ENCODE measurements around the gene MAPK7. TPM values are rescaled to one million over a fixed set of nuclear protein-coding genes. Genes with fewer than 3 reads are reported as not detected.

MAPK7 gene
- total and polyA plus RNA-seq, 2 of the 8 experiments (the other 6 are each of a cell fraction or from before 2014, with no cell fraction given) = 15.2 to 28.1 TPM

DNA sequence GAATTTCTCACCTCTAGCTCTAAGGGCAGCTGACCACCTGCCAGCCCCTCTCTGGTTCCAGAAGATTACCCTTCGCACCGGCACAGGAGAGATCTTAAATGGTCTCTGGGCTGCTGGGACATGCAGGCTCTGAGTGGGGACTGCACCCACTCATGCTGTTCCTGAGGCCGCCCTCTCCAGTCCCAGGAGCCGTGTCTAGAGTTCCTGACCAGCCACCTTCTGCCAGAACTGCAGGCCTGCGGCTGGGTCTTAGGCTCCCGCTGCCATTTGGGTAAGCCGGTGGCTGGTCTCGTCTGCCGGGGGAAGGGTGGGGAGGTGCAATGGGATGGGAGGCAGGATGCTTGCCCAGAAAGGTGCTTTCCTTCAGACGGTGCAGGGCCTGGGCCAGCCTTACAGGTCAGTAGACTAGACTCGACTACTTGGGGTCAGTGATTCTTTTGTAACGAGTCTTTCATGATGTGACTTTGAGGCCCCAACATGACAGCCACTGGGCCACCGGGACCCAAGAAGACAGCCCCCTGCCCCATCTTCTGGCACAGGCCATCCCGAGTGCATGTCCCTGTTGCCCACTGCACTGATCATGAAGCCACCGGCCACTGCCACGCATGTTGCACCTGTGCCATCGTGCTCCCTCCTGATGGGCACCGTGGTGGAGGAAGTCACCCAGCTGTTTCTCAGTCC is 42.2 kb upstream of the MAPK7 start:
- no peaks in the 10 kb centered on the region for H3K23me2 ChIP-seq (ENCODE audit: low read depth, low read length)
- CTCF ChIA-PET (ENCODE audit: partially characterized antibody) = interaction anchor here (1.2 to 9.8 kb wide), 2 partner anchors 14 to 91 kb away, joined by 3 to 70 read pairs; no protein-coding TSS in a partner anchor
- no peak overlapping the region for H3K14ac ChIP-seq (ENCODE audit: insufficient read length)
- peaks cover 4 to 17% (median 15%) of the 10 kb centered on the region in 4 experiments for H3K4me1 ChIP-seq (replicated peaks in 1 of 4; ENCODE audit: control insufficient read depth in 3 of 4, insufficient read depth in 4 of 4, low read length in 3 of 4)
- no peak for DNase-seq (ENCODE audit: low read depth in 1 of 2, low spot score in 2 of 2)
- H2BK20ac ChIP-seq (ENCODE audit: low read length) = no peak overlapping the region
- H2AK5ac ChIP-seq (ENCODE audit: low read depth, low read length) = no peak overlapping the region
- H3K79me1 ChIP-seq (ENCODE audit: low read depth, low read length) = no peaks in the 10 kb centered on the region
- no peak overlapping the region for H3K23ac ChIP-seq (ENCODE audit: insufficient read length)
- 0 out of 2 replicates have a peak overlapping the region, but pooled peaks have one; percentile 61 for H2BK15ac ChIP-seq (ENCODE audit: low read length)
- POLR2A ChIA-PET (ENCODE audit: partially characterized antibody) = interaction anchor here (1.1 kb wide), 2 partner anchors 12 to 24 kb away, joined by 3 to 4 read pairs; no protein-coding TSS in a partner anchor
- H3K79me2 ChIP-seq (ENCODE audit: control insufficient read depth in 1 of 2, insufficient read depth in 2 of 2, low read length in 2 of 2) = no peaks in the 10 kb centered on the region
- H3K56ac ChIP-seq (replicated peaks; ENCODE audit: insufficient read length, low read depth, low read length) = no peak overlapping the region
- FAIRE-seq = no peak
- no peak overlapping the region for H2BK12ac ChIP-seq (ENCODE audit: low read depth, low read length)
- no peak overlapping the region for H3K4me2 ChIP-seq (ENCODE audit: insufficient read depth in 1 of 2, low read depth in 2 of 2, low read length in 2 of 2)
- peaks cover 0 to 4% (median 0%) of the 10 kb centered on the region in 4 experiments; a peak in 1 of 8 replicates for H3K36me3 ChIP-seq (ENCODE audit: control insufficient read depth in 2 of 4, insufficient read depth in 4 of 4, low read length in 3 of 4)
- 89% methylated on average over 18 of the region's 18 CpGs; no CpG with 5 or more reads in 1 of the 2 experiments for WGBS, 2 experiments (ENCODE audit: extremely low coverage in 1 of 2, insufficient coverage in 1 of 2, insufficient read length in 1 of 2, insufficient replicate concordance in 2 of 2, low coverage in 1 of 2, low lambda C conversion rate in 2 of 2, missing lambda C conversion rate in 1 of 2)
- H3K18ac ChIP-seq (ENCODE audit: extremely low read depth, low read length) = no peak overlapping the region
- H2BK5ac ChIP-seq (ENCODE audit: low read depth, low read length) = no peak overlapping the region
- H2BK120ac ChIP-seq (replicated peaks; ENCODE audit: low read depth, low read length) = no peak overlapping the region
- H3K27me3 ChIP-seq (replicated peaks in 1 of 4; ENCODE audit: control insufficient read depth in 3 of 4, extremely low read depth in 1 of 4, insufficient read depth in 3 of 4, low read length in 3 of 4) = no peaks in the 10 kb centered on the region
- no peak overlapping the region for H4K5ac ChIP-seq (ENCODE audit: insufficient read length, low read depth, low read length)
- H3K4me3 ChIP-seq (ENCODE audit: extremely low read depth in 1 of 4, insufficient read depth in 2 of 4, low read depth in 3 of 4, low read length in 4 of 4) = no peak overlapping the region
- peaks cover 0 to 6% of the 10 kb centered on the region in 2 experiments for H4K20me1 ChIP-seq (replicated peaks in 1 of 2; ENCODE audit: control insufficient read depth in 1 of 2, insufficient read depth in 2 of 2, low read length in 2 of 2)
- no peak overlapping the region for H3K9ac ChIP-seq (replicated peaks in 1 of 4; ENCODE audit: extremely low read depth in 1 of 4, low read depth in 3 of 4, low read length in 3 of 4)
- no peak overlapping the region for H3K27ac ChIP-seq (ENCODE audit: low read depth, low read length)
- H3K9me3 ChIP-seq (ENCODE audit: insufficient read depth in 2 of 2, low read depth in 1 of 2, low read length in 1 of 2) = no peaks in the 10 kb centered on the region
- H4K8ac ChIP-seq (ENCODE audit: extremely low read depth, insufficient read depth, low read length) = no peak overlapping the region
- H3K4ac ChIP-seq (replicated peaks; ENCODE audit: insufficient read length, low read depth, low read length) = no peak overlapping the region
- no peak overlapping the region for H2AFZ ChIP-seq (ENCODE audit: low read length)
- H4K91ac ChIP-seq (replicated peaks; ENCODE audit: insufficient read length, low read length) = no peak overlapping the region
- no peak for TF ChIP-seq CBX8 (IDR thresholded peaks at IDR 0.05; ENCODE audit: borderline replicate concordance, low read depth, low read length)
- no peak for TF ChIP-seq KDM1A (IDR thresholded peaks at IDR 0.05; ENCODE audit: borderline replicate concordance, low read length)
- TF ChIP-seq, protein P1, sequence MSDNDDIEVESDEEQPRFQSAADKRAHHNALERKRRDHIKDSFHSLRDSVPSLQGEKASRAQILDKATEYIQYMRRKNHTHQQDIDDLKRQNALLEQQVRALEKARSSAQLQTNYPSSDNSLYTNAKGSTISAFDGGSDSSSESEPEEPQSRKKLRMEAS (IDR thresholded peaks at IDR 0.05) = no peak
- TF ChIP-seq SIRT6 (IDR thresholded peaks at IDR 0.05; ENCODE audit: low read length) = no peak
- TF ChIP-seq CBX5 (IDR thresholded peaks at IDR 0.05; ENCODE audit: low read depth, low read length) = no peak
- TF ChIP-seq SP2 (IDR thresholded peaks at IDR 0.05; ENCODE audit: low read length) = no peak
- no peak for TF ChIP-seq HDAC2 (IDR thresholded peaks at IDR 0.05; ENCODE audit: borderline replicate concordance in 1 of 2, low read depth in 2 of 2, low read length in 2 of 2)
- no peak for TF ChIP-seq SRF (IDR thresholded peaks at IDR 0.05; ENCODE audit: low read depth, low read length)
- no peak for TF ChIP-seq CHD2 (IDR thresholded peaks at IDR 0.05; ENCODE audit: low read length)
- no peak for TF ChIP-seq SIN3A (conservative IDR thresholded peaks at IDR 0.05 in 1 of 2, IDR thresholded peaks at IDR 0.05 in 1 of 2; ENCODE audit: low read depth in 1 of 2, low read length in 2 of 2)
- no peak for TF ChIP-seq TCF12 (IDR thresholded peaks at IDR 0.05; ENCODE audit: low read depth, low read length)
- no peak for TF ChIP-seq JUND (IDR thresholded peaks at IDR 0.05; ENCODE audit: low read length)
- TF ChIP-seq HDAC6 (IDR thresholded peaks at IDR 0.05; ENCODE audit: low read depth, low read length) = no peak

Measured in H1 (cell line).